ENCODE data around the gene AGPAT2. TPM values are rescaled to one million over a fixed set of nuclear protein-coding genes. Genes with fewer than 3 reads are reported as not detected.

The AGPAT2 gene
- total RNA-seq, 1 experiment from 2014 or later: 30.4 TPM

DNA sequence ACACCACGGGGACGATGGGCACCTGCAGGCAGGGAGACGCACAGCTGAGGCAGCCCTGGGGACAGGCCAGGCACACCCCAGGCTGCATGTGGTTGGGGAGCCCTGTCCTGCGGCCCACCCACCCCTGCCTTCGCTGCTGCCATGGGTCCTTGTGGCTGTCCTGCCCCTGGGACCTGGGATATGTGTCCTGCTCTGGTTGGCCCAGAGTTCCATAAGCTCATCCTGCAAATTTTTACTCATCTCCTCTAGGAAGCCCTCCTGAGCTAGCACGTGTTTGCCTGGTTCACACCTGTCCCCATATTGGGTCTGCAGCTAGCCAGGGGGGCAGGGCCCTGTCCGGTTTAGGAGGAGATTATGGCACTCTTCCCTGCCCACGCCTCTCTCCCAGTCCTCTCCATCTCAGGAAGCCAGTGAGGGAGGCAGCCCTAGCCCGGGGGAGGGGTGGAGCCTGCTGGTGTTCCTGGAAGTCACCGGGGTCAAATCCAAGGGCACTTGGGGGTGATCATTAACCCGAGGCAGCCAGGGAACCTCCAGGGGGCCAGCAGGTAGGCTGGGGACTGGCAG is 12.4 kb downstream of the AGPAT2 start:
- no peak for DNase-seq (ENCODE audit: unreplicated experiment)
- no peaks in the 10 kb centered on the region for H3K4me1 Mint-ChIP-seq (ENCODE audit: insufficient read depth, unreplicated experiment)
- H3K27me3 Mint-ChIP-seq (ENCODE audit: insufficient read depth, unreplicated experiment): no peaks in the 10 kb centered on the region
- ChIA-PET POLR2A (interaction anchor here (0.6 to 1.0 kb wide), 2 partner anchors 12 to 19 kb away, joined by 3 read pairs; partner anchors contain the start of gene AGPAT2), CTCF (interaction anchor here (0.6 to 1.2 kb wide), 3 partner anchors 19 to 1275 kb away, joined by 3 to 4 read pairs (median 3); no protein-coding TSS in a partner anchor)
- no TSS peak for BruUV-seq (replicated peaks)
- no peak for TF ChIP-seq CTCF (IDR thresholded peaks at IDR 0.05; ENCODE audit: unreplicated experiment)
- H3K36me3 Mint-ChIP-seq (ENCODE audit: insufficient read depth, unreplicated experiment): peaks cover 9% of the 10 kb centered on the region
- H3K9me3 Mint-ChIP-seq (ENCODE audit: unreplicated experiment): no peaks in the 10 kb centered on the region
- no peak overlapping the region for H3K4me3 Mint-ChIP-seq (ENCODE audit: unreplicated experiment)
- intact Hi-C loops (cut with micrococcal nuclease): no loop called here
- no peak overlapping the region for H3K27ac Mint-ChIP-seq (ENCODE audit: low read depth, unreplicated experiment)

GRCh38 chr9:136673975-136674785 is 13.1 kb downstream of the AGPAT2 start:
- Mint-ChIP-seq H3K27me3 (ENCODE audit: insufficient read depth, unreplicated experiment) (no peaks in the 10 kb centered on the region), H3K27ac (ENCODE audit: low read depth, unreplicated experiment) (no peak overlapping the region), H3K9me3 (ENCODE audit: unreplicated experiment) (no peaks in the 10 kb centered on the region), H3K4me1 (ENCODE audit: insufficient read depth, unreplicated experiment) (no peaks in the 10 kb centered on the region), H3K4me3 (ENCODE audit: unreplicated experiment) (no peak overlapping the region), H3K36me3 (ENCODE audit: insufficient read depth, unreplicated experiment) (peaks cover 13% of the 10 kb centered on the region)
- intact Hi-C loops (cut with micrococcal nuclease): no loop called here
- no peak for DNase-seq (ENCODE audit: unreplicated experiment)
- TF ChIP-seq CTCF (IDR thresholded peaks at IDR 0.05; ENCODE audit: unreplicated experiment): no peak
- ChIA-PET CTCF (interaction anchor here (0.6 to 3.4 kb wide), 6 partner anchors 9 to 1276 kb away, joined by 3 to 22 read pairs (median 4); no protein-coding TSS in a partner anchor), POLR2A (interaction anchor here (0.6 to 1.0 kb wide), 2 partner anchors 13 to 19 kb away, joined by 3 read pairs; partner anchors contain the start of gene AGPAT2)
- no TSS peak for BruUV-seq (replicated peaks)

DNA sequence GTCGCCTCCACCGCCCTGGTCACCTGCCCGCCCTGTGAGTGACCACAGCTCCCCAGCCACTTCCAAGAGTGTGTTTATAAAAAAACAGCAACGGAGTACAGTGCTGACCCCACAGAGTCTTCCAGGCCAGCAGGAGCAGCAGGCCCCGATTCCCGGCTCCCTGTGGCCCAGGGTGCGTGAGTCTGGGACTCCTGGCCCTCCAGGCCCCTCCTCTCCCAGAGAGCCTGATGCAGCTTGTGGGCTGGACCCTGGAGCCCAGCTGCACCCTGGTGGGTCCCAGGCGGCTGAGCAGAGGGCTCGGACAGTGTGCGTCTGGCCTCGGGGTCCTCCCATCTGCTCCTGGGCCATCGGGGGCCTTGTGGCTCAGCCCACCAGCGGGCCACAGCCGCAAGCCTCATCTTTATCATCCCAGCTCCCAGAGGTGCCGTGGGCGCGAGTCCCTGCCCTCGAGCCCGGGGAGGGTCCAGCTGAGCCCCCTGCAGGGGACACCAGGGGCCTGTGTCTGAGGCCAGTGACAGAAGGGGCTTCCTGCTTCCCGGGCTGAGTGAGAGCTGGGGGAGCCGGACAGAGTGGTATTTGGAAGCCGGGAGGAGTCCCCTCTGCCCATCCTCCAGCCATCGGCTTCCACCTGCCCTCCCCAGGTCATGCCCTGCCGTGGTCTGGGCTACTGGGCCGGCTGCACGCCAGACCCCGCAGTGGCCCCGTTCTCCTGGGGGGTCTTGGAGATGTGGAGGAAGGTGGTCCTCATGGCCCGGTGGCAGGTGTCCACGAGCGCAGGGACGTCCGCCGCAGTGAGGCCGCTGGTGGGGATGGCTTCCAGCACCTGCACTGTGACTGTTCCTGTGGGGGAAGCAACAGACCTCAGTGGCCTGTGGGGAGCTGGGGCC is 13.9 kb downstream of the AGPAT2 start:
- Mint-ChIP-seq H3K36me3 (ENCODE audit: insufficient read depth, unreplicated experiment) (peaks cover 13% of the 10 kb centered on the region), H3K4me1 (ENCODE audit: insufficient read depth, unreplicated experiment) (no peaks in the 10 kb centered on the region), H3K4me3 (ENCODE audit: unreplicated experiment) (no peak overlapping the region), H3K27me3 (ENCODE audit: insufficient read depth, unreplicated experiment) (no peaks in the 10 kb centered on the region), H3K27ac (ENCODE audit: low read depth, unreplicated experiment) (no peak overlapping the region), H3K9me3 (ENCODE audit: unreplicated experiment) (no peaks in the 10 kb centered on the region)
- no peak for TF ChIP-seq CTCF (IDR thresholded peaks at IDR 0.05; ENCODE audit: unreplicated experiment)
- intact Hi-C loops (cut with micrococcal nuclease): no loop called here
- DNase-seq (ENCODE audit: unreplicated experiment): no peak
- CTCF ChIA-PET: interaction anchor here (0.6 to 3.4 kb wide), 5 partner anchors 9 to 21 kb away, joined by 3 to 22 read pairs (median 3); no protein-coding TSS in a partner anchor
- TSS peak; percentile 73 for BruUV-seq (replicated peaks)
- POLR2A ChIA-PET: interaction anchor here (0.9 to 1.2 kb wide), 2 partner anchors 13 to 55 kb away, joined by 3 to 4 read pairs; no protein-coding TSS in a partner anchor

Data from MCF 10A (cell line).